ENCODE results near the gene CEP131.

GRCh38 chr17:81144423-81144781, 78.4 kb downstream of the CEP131 start:
- TF ChIP-seq POLR2A (IDR thresholded peaks at IDR 0.05) (no peak), CTCF (IDR thresholded peaks at IDR 0.05) (no peak)
